ENCODE data around the gene SPTBN5.

Gene SPTBN5

DNA sequence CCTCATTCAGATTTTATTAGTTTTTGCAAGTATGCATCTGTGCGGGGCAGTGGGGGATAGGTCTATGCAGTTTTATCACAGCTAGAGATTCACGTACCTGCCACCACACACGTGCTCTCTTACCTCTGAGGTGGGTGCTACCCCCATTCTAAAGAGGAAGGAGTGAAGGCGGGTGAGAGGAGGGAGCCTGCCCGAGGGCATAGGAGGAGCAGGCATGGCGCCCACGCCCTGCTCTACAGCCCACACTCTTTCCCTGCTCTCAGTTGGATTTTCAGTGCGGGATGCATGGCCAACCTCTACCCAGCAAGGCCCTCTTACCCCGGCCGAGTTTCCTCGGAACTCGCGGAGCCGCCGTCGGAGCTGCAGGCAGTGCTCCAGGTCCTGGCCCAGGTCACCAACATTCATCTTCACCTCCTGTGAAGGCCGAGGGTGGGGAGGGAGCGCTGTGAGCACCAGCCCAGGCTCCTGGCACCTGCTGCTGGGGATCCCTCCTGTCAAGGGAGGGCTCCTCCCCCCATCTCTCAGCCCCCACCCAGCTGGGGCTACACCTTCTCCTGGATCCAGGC is 28.3 kb downstream of the SPTBN5 start:
- DNase-seq (ENCODE audit: low read depth), result no peak
- no peak overlapping the region for H3K4me3 ChIP-seq (ENCODE audit: low read depth, low read length)
- TF ChIP-seq, protein P1, sequence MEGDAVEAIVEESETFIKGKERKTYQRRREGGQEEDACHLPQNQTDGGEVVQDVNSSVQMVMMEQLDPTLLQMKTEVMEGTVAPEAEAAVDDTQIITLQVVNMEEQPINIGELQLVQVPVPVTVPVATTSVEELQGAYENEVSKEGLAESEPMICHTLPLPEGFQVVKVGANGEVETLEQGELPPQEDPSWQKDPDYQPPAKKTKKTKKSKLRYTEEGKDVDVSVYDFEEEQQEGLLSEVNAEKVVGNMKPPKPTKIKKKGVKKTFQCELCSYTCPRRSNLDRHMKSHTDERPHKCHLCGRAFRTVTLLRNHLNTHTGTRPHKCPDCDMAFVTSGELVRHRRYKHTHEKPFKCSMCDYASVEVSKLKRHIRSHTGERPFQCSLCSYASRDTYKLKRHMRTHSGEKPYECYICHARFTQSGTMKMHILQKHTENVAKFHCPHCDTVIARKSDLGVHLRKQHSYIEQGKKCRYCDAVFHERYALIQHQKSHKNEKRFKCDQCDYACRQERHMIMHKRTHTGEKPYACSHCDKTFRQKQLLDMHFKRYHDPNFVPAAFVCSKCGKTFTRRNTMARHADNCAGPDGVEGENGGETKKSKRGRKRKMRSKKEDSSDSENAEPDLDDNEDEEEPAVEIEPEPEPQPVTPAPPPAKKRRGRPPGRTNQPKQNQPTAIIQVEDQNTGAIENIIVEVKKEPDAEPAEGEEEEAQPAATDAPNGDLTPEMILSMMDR (conservative IDR thresholded peaks at IDR 0.05; ENCODE audit: low read depth, low read length), result no peak

DNA sequence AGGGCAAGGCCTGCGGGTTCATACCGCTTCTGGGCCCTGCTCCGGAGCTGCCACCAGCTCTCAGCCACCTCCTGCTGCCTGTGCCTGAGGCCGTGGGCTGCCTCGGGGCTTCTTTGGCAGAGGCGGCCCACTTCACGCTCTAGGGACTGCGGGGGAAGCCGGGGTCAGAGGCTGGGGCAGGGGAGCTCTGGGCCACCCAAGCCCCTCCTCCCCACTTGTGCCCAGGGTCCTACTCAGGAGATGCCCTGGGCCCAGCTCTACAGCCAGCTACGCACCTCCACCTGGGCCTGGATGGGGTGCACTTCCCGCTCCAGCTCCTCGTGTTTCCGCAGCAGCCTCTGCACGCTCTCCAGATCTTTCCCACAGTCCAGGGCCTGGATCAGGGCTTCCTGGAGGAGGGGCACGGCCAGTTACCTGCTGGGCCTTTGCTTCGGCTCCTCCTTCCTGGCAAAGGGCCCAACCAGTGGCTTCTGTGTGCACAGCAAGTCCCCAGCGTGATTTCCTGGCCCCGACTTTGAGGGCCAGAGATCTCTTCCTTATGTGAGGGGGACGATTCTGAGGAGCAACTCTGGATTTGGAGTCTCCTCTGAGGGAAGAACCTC is 31.2 kb downstream of the SPTBN5 start:
- no peak overlapping the region for H3K4me3 ChIP-seq (ENCODE audit: low read depth, low read length)
- TF ChIP-seq, protein P1 (conservative IDR thresholded peaks at IDR 0.05; ENCODE audit: low read depth, low read length), result no peak
- no peak for DNase-seq (ENCODE audit: low read depth)

DNA sequence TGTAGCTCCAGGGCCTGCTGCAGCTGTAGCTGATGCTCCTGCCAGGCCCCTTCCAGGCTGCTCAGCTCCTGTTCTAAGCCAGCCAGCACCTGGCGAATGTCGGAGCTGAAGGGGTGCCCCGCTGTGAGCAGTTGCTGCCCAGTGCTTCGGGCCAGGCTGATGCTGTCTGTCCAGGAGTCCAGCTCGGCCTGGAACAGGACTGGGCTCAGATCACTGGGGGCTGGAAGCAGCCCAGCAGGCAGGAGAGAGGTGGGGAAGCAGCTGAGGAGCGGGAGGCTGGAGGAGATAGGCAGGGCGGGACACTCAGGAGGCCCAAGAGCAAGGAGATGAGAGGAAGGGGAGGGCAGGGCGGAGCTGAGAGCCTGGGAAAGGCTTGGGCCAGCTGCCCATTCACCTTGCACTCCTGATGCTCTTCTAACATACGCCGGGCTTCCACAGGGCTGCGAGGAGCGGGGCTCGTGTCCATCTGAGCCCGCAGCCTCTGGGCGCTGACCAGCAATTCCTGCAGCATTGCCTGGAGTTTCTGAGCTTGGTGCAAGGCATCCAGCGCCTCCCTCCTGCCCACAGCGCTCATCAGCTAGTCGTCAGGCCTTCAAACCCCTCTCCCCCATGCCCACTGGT is 32.0 kb downstream of the SPTBN5 start:
- no peak overlapping the region for H3K4me3 ChIP-seq (ENCODE audit: low read depth, low read length)
- TF ChIP-seq, protein P1 (conservative IDR thresholded peaks at IDR 0.05; ENCODE audit: low read depth, low read length), result no peak
- DNase-seq (ENCODE audit: low read depth), result no peak

DNA sequence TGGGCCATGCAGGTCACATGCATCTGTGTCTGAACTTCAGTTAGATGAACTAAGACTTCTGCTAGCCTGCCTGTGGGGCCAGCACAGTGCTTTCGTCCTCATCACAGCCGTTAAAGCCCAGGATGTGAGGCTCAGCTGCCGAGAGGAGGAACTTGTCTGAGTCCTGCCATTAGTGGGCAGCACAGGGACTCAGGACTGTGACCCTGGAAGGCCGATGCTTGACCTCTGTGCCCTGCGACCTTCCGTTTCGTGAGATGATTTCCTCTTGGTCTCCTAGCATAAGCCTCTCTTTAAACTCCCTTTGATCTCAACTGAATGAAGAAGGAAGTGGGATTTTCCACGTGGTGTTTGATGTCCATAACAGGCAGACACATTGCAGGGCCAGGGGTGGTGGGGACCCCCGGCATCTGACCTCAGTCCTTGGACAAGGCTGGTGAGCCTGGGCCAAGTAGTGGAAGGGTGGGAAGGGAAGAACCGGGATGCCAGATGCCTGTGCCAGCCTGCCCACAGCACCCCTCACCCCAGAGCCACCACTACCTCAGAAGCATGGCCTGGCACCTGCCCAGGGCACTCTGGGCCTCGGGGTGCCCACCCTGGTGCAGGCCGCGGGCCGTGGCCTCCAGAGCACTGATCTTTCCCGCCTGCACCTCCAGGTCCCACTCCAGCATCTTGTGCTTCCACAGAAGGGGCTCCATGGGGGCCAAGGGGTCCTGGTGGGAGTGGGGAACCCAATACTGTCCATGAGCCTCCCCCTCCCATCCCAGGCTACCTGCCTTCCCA is 33.6 kb downstream of the SPTBN5 start:
- no peak overlapping the region for H3K4me3 ChIP-seq (ENCODE audit: low read depth, low read length)
- no peak for DNase-seq (ENCODE audit: low read depth)
- TF ChIP-seq, protein P1 (conservative IDR thresholded peaks at IDR 0.05; ENCODE audit: low read depth, low read length), result peak; percentile 35

GRCh38 chr15:41858756-41859155 is 35.1 kb downstream of the SPTBN5 start:
- no peak overlapping the region for H3K4me3 ChIP-seq (ENCODE audit: low read depth, low read length)
- TF ChIP-seq, protein P1 (conservative IDR thresholded peaks at IDR 0.05; ENCODE audit: low read depth, low read length), result no peak
- no peak for DNase-seq (ENCODE audit: low read depth)

GRCh38 chr15:41857316-41857715 is 36.5 kb downstream of the SPTBN5 start:
- TF ChIP-seq, protein P1 (conservative IDR thresholded peaks at IDR 0.05; ENCODE audit: low read depth, low read length), result no peak
- DNase-seq (ENCODE audit: low read depth), result no peak
- H3K4me3 ChIP-seq (ENCODE audit: low read depth, low read length), result no peak overlapping the region
